GM23338 (cell line): ENCODE results near the gene UBE2F. TPM values are rescaled to one million over a fixed set of nuclear protein-coding genes. Genes with fewer than 3 reads are reported as not detected.
"Not testable (repeated sequence)": the region's sequence is repeated elsewhere in the genome, so short reads cannot be mapped to it uniquely, and the experiment has no call there.

Source experiments
- ATAC-seq: fragments of 200-7000 bp; cut with Tn5 transposase; 3 replicates; pipeline ENCODE4 v1.9.1; 2020
- DNase-seq: peaks from one replicate; pipeline ENCODE4 v3.0.0-alpha.2; 2015; ENCODE audit warnings: low spot score
- H2AFZ ChIP-seq: fragments of 200-600 bp; sonication (generic); 2 replicates; pipeline ENCODE4 v1.8.0; 2016; ENCODE audit warnings: antibody characterized with exemption, mild to moderate bottlenecking, moderate library complexity
- H3F3A ChIP-seq: fragments of 200-600 bp; sonication (generic); replicated peaks from 2 replicates; pipeline ENCODE4 v1.8.0; 2017; ENCODE audit warnings: antibody characterized with exemption, mixed run types, low read depth
- H3K27ac ChIP-seq: fragments of 200-600 bp; sonication (generic); 2 replicates; pipeline ENCODE4 v1.6.1; 2016; ENCODE audit warnings: low read depth
- H3K27me3 ChIP-seq: fragments of 200-600 bp; sonication (generic); 2 replicates; pipeline ENCODE4 v1.8.0; 2016; ENCODE audit warnings: mild to moderate bottlenecking, mixed run types, moderate library complexity; ENCODE audit not compliant: insufficient read depth
- H3K36me3 ChIP-seq: fragments of 200-600 bp; sonication (generic); 2 replicates; pipeline ENCODE4 v1.8.0; 2016; ENCODE audit warnings: mild to moderate bottlenecking; ENCODE audit not compliant: insufficient read depth
- H3K4me1 ChIP-seq: fragments of 200-600 bp; sonication (generic); 2 replicates; pipeline ENCODE4 v1.8.0; 2016; ENCODE audit warnings: mild to moderate bottlenecking, moderate library complexity; ENCODE audit not compliant: insufficient read depth
- H3K4me2 ChIP-seq: fragments of 200-600 bp; sonication (generic); 2 replicates; pipeline ENCODE4 v1.7.1; 2017; ENCODE audit warnings: mixed run types
- H3K4me3 ChIP-seq: fragments of 200-600 bp; sonication (generic); 2 replicates; pipeline ENCODE4 v1.6.1; 2016; ENCODE audit warnings: mixed run types
- H3K79me2 ChIP-seq: fragments of 200-600 bp; sonication (generic); replicated peaks from 2 replicates; pipeline ENCODE4 v1.8.0; 2017; ENCODE audit warnings: mild to moderate bottlenecking; ENCODE audit not compliant: insufficient read depth
- H3K9me2 ChIP-seq: fragments of 200-600 bp; sonication (generic); 2 replicates; pipeline ENCODE4 v1.8.0; 2017; ENCODE audit not compliant: insufficient read depth
- H4K20me1 ChIP-seq: fragments of 200-600 bp; sonication (generic); replicated peaks from 2 replicates; pipeline ENCODE4 v1.8.0; 2017; ENCODE audit warnings: mild to moderate bottlenecking; ENCODE audit not compliant: insufficient read depth
- H3K27ac Mint-ChIP-seq: 2 replicates; pipeline ENCODE4 v1.8.0; 2020; ENCODE audit warnings: inconsistent platforms, mild to moderate bottlenecking, moderate library complexity, mixed read lengths
- H3K27me3 Mint-ChIP-seq: 3 replicates; pipeline ENCODE4 v1.8.0; 2022; ENCODE audit warnings: low read depth, mild to moderate bottlenecking, moderate library complexity, mixed read lengths, inconsistent platforms; ENCODE audit not compliant: insufficient read depth, poor library complexity
- H3K36me3 Mint-ChIP-seq: 3 replicates; pipeline ENCODE4 v1.8.0; 2021; ENCODE audit warnings: low read depth, mild to moderate bottlenecking, inconsistent platforms, moderate library complexity, mixed read lengths
- H3K4me1 Mint-ChIP-seq: 3 replicates; pipeline ENCODE4 v1.8.0; 2020; ENCODE audit warnings: mild to moderate bottlenecking, inconsistent platforms, mixed read lengths
- H3K4me3 Mint-ChIP-seq: 3 replicates; pipeline ENCODE4 v1.8.0; 2021; ENCODE audit warnings: moderate library complexity, mild to moderate bottlenecking, inconsistent platforms, mixed read lengths
- H3K9me3 Mint-ChIP-seq: 3 replicates; pipeline ENCODE4 v1.8.0; 2020; ENCODE audit warnings: moderate library complexity, mild to moderate bottlenecking, inconsistent platforms, mixed read lengths
- EZH2phosphoT487 ChIP-seq: fragments of 200-600 bp; sonication (generic); IDR thresholded peaks from one replicate; pipeline ENCODE4 v1.8.1; 2018; ENCODE audit warnings: antibody characterized with exemption; ENCODE audit not compliant: unreplicated experiment
- JUNB ChIP-seq: IDR thresholded peaks from one replicate; pipeline ENCODE4 v1.6.1; 2016; ENCODE audit warnings: antibody characterized with exemption; ENCODE audit not compliant: unreplicated experiment
- polyA plus RNA-seq: library from polyadenylated mRNA; unstranded; fragments of >200 nt; fragmentation: Nextera tagmentation; extraction: Ambion mirVana; gene quantifications from 2 replicates; pipeline ENCODE4 v1.2.1, GENCODE V29; 2016
- total RNA-seq: library from RNA; depleted of rRNA; stranded (reverse); fragments of >200 nt; shearing (Covaris generic); gene quantifications from 2 replicates; pipeline ENCODE4 v1.2.3, GENCODE V29; 2014
- TF ChIP-seq, protein P1 (sequence below): fragments of 250-450 bp; sonication (Bioruptor Pico); IDR thresholded peaks from 2 replicates; pipeline ENCODE4 v1.5.0; 2020; ENCODE audit warnings: mild to moderate bottlenecking, moderate library complexity
- TF ChIP-seq, protein P2 (sequence below): IDR thresholded peaks from 2 replicates; pipeline ENCODE4 v1.6.1; 2016; ENCODE audit warnings: antibody characterized with exemption

Gene UBE2F
- total and polyA plus RNA-seq, 2 experiments from 2014 or later: 98.2 to 106 TPM

DNA sequence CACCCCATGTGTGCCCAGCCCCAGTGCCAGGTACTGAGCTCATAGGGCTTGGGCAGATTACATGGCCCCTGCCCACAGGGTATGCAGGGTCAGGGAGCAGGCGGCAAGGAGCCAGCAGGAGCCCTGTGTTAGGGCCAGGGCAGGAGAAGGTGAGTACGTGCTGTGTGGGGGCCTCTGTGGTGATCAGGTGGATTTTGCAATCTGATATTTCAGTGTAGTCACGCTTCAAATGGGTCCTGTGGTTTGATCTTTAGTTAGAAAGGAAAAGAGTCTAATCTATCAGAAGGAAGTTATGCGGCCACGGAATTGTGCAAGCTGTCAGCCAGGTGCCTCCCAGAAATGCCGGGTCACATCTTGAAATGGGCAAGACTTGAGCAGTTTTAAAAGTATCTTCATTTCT is 13.9 kb downstream of the UBE2F start (continued):
- TF ChIP-seq, protein P1, sequence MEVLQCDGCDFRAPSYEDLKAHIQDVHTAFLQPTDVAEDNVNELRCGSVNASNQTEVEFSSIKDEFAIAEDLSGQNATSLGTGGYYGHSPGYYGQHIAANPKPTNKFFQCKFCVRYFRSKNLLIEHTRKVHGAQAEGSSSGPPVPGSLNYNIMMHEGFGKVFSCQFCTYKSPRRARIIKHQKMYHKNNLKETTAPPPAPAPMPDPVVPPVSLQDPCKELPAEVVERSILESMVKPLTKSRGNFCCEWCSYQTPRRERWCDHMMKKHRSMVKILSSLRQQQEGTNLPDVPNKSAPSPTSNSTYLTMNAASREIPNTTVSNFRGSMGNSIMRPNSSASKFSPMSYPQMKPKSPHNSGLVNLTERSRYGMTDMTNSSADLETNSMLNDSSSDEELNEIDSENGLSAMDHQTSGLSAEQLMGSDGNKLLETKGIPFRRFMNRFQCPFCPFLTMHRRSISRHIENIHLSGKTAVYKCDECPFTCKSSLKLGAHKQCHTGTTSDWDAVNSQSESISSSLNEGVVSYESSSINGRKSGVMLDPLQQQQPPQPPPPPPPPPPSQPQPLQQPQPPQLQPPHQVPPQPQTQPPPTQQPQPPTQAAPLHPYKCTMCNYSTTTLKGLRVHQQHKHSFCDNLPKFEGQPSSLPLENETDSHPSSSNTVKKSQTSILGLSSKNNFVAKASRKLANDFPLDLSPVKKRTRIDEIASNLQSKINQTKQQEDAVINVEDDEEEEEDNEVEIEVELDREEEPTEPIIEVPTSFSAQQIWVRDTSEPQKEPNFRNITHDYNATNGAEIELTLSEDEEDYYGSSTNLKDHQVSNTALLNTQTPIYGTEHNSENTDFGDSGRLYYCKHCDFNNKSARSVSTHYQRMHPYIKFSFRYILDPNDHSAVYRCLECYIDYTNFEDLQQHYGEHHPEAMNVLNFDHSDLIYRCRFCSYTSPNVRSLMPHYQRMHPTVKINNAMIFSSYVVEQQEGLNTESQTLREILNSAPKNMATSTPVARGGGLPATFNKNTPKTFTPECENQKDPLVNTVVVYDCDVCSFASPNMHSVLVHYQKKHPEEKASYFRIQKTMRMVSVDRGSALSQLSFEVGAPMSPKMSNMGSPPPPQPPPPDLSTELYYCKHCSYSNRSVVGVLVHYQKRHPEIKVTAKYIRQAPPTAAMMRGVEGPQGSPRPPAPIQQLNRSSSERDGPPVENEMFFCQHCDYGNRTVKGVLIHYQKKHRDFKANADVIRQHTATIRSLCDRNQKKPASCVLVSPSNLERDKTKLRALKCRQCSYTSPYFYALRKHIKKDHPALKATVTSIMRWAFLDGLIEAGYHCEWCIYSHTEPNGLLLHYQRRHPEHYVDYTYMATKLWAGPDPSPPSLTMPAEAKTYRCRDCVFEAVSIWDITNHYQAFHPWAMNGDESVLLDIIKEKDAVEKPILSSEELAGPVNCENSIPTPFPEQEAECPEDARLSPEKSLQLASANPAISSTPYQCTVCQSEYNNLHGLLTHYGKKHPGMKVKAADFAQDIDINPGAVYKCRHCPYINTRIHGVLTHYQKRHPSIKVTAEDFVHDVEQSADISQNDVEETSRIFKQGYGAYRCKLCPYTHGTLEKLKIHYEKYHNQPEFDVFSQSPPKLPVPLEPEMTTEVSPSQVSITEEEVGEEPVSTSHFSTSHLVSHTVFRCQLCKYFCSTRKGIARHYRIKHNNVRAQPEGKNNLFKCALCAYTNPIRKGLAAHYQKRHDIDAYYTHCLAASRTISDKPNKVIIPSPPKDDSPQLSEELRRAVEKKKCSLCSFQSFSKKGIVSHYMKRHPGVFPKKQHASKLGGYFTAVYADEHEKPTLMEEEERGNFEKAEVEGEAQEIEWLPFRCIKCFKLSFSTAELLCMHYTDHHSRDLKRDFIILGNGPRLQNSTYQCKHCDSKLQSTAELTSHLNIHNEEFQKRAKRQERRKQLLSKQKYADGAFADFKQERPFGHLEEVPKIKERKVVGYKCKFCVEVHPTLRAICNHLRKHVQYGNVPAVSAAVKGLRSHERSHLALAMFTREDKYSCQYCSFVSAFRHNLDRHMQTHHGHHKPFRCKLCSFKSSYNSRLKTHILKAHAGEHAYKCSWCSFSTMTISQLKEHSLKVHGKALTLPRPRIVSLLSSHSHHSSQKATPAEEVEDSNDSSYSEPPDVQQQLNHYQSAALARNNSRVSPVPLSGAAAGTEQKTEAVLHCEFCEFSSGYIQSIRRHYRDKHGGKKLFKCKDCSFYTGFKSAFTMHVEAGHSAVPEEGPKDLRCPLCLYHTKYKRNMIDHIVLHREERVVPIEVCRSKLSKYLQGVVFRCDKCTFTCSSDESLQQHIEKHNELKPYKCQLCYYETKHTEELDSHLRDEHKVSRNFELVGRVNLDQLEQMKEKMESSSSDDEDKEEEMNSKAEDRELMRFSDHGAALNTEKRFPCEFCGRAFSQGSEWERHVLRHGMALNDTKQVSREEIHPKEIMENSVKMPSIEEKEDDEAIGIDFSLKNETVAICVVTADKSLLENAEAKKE (CRISPR knock-in tag): no peak
- no peak for TF ChIP-seq EZH2phosphoT487
- TF ChIP-seq JUNB: no peak
- TF ChIP-seq, protein P2, sequence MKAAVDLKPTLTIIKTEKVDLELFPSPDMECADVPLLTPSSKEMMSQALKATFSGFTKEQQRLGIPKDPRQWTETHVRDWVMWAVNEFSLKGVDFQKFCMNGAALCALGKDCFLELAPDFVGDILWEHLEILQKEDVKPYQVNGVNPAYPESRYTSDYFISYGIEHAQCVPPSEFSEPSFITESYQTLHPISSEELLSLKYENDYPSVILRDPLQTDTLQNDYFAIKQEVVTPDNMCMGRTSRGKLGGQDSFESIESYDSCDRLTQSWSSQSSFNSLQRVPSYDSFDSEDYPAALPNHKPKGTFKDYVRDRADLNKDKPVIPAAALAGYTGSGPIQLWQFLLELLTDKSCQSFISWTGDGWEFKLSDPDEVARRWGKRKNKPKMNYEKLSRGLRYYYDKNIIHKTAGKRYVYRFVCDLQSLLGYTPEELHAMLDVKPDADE: no peak

DNA sequence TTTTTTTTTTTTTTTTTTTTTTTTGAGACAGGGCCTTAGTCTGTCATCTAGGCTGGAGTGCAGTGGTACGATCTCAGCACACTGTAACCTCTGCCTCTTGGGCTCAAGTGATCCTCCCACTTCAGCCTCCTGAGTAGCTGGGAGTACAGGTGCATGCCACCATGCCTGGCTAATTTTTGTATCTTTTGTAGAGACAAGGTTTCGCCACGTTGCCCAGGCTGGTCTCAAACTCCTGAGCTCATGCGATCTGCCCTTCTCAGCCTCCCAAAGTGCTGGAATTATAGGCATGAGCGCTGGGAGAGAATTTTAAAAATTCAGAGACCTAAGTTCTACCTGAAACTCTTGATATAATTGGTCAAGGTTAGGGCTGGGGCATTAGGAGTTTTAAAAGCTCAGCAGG is 14.8 kb downstream of the UBE2F start:
- not testable (repeated sequence) for H3K27me3 ChIP-seq, H3K4me1 ChIP-seq, H3K9me3 Mint-ChIP-seq, H3K27me3 Mint-ChIP-seq, H2AFZ ChIP-seq, ATAC-seq, H3K27ac ChIP-seq, DNase-seq, H3K36me3 ChIP-seq, H3K4me3 ChIP-seq, H3F3A ChIP-seq, H3K4me2 ChIP-seq, H3K9me2 ChIP-seq, H3K27ac Mint-ChIP-seq, H3K4me3 Mint-ChIP-seq
- peaks cover 24% of the 10 kb centered on the region for H4K20me1 ChIP-seq
- H3K79me2 ChIP-seq: peaks cover 89% of the 10 kb centered on the region
- H3K4me1 Mint-ChIP-seq: peaks cover 30% of the 10 kb centered on the region
- peaks cover 21% of the 10 kb centered on the region for H3K36me3 Mint-ChIP-seq
